Measurements from ENCODE around the gene IFT25.

The IFT25 gene

GRCh38 chr1:53930932-53931331 is 14.6 kb downstream of the IFT25 start:
- Histone ChIP-seq H3K27me3 (ENCODE audit: low read depth) (no peaks in the 10 kb centered on the region), H3K4me1 (no peaks in the 10 kb centered on the region; the same call in 1 of the 2 replicates), H3K9me3 (peaks cover 3% of the 10 kb centered on the region; the same call in 1 of the 2 replicates), H3K4me3 (no peak overlapping the region), H3K36me3 (replicated peaks) (peaks cover 8% of the 10 kb centered on the region)
- in situ Hi-C loops (cut with MboI; ENCODE audit: low sequenced_read_pairs), result no loop called here
- DNase-seq (ENCODE audit: low spot score in 2 of 2), result no peak

- peaks cover 8% of the 10 kb centered on the region for H3K36me3 ChIP-seq (replicated peaks)
- no peaks in the 10 kb centered on the region for H3K27me3 ChIP-seq (ENCODE audit: low read depth)
- H3K4me3 ChIP-seq, result no peak overlapping the region
- in situ Hi-C loops (cut with MboI; ENCODE audit: low sequenced_read_pairs), result no loop called here
- DNase-seq (ENCODE audit: low spot score in 2 of 2), result no peak
- peaks cover 3% of the 10 kb centered on the region; the same call in 1 of the 2 replicates for H3K9me3 ChIP-seq
- no peaks in the 10 kb centered on the region; the same call in 1 of the 2 replicates for H3K4me1 ChIP-seq
Measured at GRCh38 chr1:53929246-53929960, 16.1 kb downstream of the IFT25 start.

GRCh38 chr1:53927376-53927881 is 18.1 kb downstream of the IFT25 start:
- H3K27me3 ChIP-seq (ENCODE audit: low read depth), result no peaks in the 10 kb centered on the region
- H3K9me3 ChIP-seq, result peaks cover 3% of the 10 kb centered on the region; the same call in 1 of the 2 replicates
- H3K36me3 ChIP-seq (replicated peaks), result peaks cover 8% of the 10 kb centered on the region
- in situ Hi-C loops (cut with MboI; ENCODE audit: low sequenced_read_pairs), result no loop called here
- DNase-seq (ENCODE audit: low spot score in 2 of 2), result no peak
- H3K4me1 ChIP-seq, result no peaks in the 10 kb centered on the region; the same call in 1 of the 2 replicates
- H3K4me3 ChIP-seq, result no peak overlapping the region

GRCh38 chr1:53919675-53920066 is 25.8 kb downstream of the IFT25 start:
- no peak overlapping the region for H3K4me3 ChIP-seq
- no peak for DNase-seq (ENCODE audit: low spot score in 2 of 2)
- in situ Hi-C loops (cut with MboI; ENCODE audit: low sequenced_read_pairs), result no loop called here
- no peaks in the 10 kb centered on the region for H3K36me3 ChIP-seq (replicated peaks)
- no peaks in the 10 kb centered on the region for H3K27me3 ChIP-seq (ENCODE audit: low read depth)
- H3K4me1 ChIP-seq, result no peaks in the 10 kb centered on the region
- H3K9me3 ChIP-seq, result no peaks in the 10 kb centered on the region

- Histone ChIP-seq H3K4me3 (no peak overlapping the region), H3K4me1 (peaks cover 4% of the 10 kb centered on the region; the same call in 1 of the 2 replicates), H3K36me3 (replicated peaks) (no peaks in the 10 kb centered on the region), H3K27me3 (ENCODE audit: low read depth) (no peaks in the 10 kb centered on the region), H3K9me3 (no peaks in the 10 kb centered on the region)
- in situ Hi-C loops (cut with MboI; ENCODE audit: low sequenced_read_pairs), result no loop called here
- no peak for DNase-seq (ENCODE audit: low spot score in 2 of 2)
Measured at GRCh38 chr1:53918343-53918742, 27.2 kb downstream of the IFT25 start.

- Histone ChIP-seq H3K4me1 (peaks cover 4% of the 10 kb centered on the region; the same call in 1 of the 2 replicates), H3K36me3 (replicated peaks) (no peaks in the 10 kb centered on the region), H3K27me3 (ENCODE audit: low read depth) (no peaks in the 10 kb centered on the region), H3K4me3 (no peak overlapping the region), H3K9me3 (no peaks in the 10 kb centered on the region)
- in situ Hi-C loops (cut with MboI; ENCODE audit: low sequenced_read_pairs), result no loop called here
- DNase-seq (ENCODE audit: low spot score in 2 of 2), result no peak
Measured at GRCh38 chr1:53913352-53914033, 32.0 kb downstream of the IFT25 start.

GRCh38 chr1:53911442-53911841 is 34.1 kb downstream of the IFT25 start:
- in situ Hi-C loops (cut with MboI; ENCODE audit: low sequenced_read_pairs), result no loop called here
- H3K27me3 ChIP-seq (ENCODE audit: low read depth), result no peaks in the 10 kb centered on the region
- DNase-seq (ENCODE audit: low spot score in 2 of 2), result no peak
- H3K9me3 ChIP-seq, result no peaks in the 10 kb centered on the region
- peaks cover 4% of the 10 kb centered on the region; the same call in 1 of the 2 replicates for H3K4me1 ChIP-seq
- H3K4me3 ChIP-seq, result no peak overlapping the region
- H3K36me3 ChIP-seq (replicated peaks), result no peaks in the 10 kb centered on the region

- DNase-seq (ENCODE audit: low spot score in 2 of 2), result no peak
- H3K4me3 ChIP-seq, result no peak overlapping the region
- H3K27me3 ChIP-seq (ENCODE audit: low read depth), result no peaks in the 10 kb centered on the region
- no peaks in the 10 kb centered on the region for H3K36me3 ChIP-seq (replicated peaks)
- H3K9me3 ChIP-seq, result no peaks in the 10 kb centered on the region
- in situ Hi-C loops (cut with MboI; ENCODE audit: low sequenced_read_pairs), result no loop called here
- H3K4me1 ChIP-seq, result peaks cover 4% of the 10 kb centered on the region; the same call in 1 of the 2 replicates
Measured at GRCh38 chr1:53909946-53910345, 35.6 kb downstream of the IFT25 start.

GRCh38 chr1:53906121-53906520 is 39.4 kb downstream of the IFT25 start:
- Histone ChIP-seq H3K36me3 (replicated peaks) (no peaks in the 10 kb centered on the region), H3K4me1 (no peaks in the 10 kb centered on the region; the same call in 1 of the 2 replicates), H3K4me3 (no peak overlapping the region), H3K27me3 (ENCODE audit: low read depth) (no peaks in the 10 kb centered on the region), H3K9me3 (no peaks in the 10 kb centered on the region)
- in situ Hi-C loops (cut with MboI; ENCODE audit: low sequenced_read_pairs), result no loop called here
- no peak for DNase-seq (ENCODE audit: low spot score in 2 of 2)

GRCh38 chr1:53905509-53905908 is 40.0 kb downstream of the IFT25 start:
- Histone ChIP-seq H3K4me3 (no peak overlapping the region), H3K36me3 (replicated peaks) (no peaks in the 10 kb centered on the region), H3K27me3 (ENCODE audit: low read depth) (no peaks in the 10 kb centered on the region), H3K9me3 (no peaks in the 10 kb centered on the region), H3K4me1 (no peaks in the 10 kb centered on the region; the same call in 1 of the 2 replicates)
- no peak for DNase-seq (ENCODE audit: low spot score in 2 of 2)
- in situ Hi-C loops (cut with MboI; ENCODE audit: low sequenced_read_pairs), result no loop called here

GRCh38 chr1:53902235-53903138 is 43.0 kb downstream of the IFT25 start:
- no peak overlapping the region for H3K4me3 ChIP-seq
- no peaks in the 10 kb centered on the region for H3K9me3 ChIP-seq
- no peaks in the 10 kb centered on the region for H3K36me3 ChIP-seq (replicated peaks)
- no peaks in the 10 kb centered on the region; the same call in 1 of the 2 replicates for H3K4me1 ChIP-seq
- in situ Hi-C loops (cut with MboI; ENCODE audit: low sequenced_read_pairs), result no loop called here
- H3K27me3 ChIP-seq (ENCODE audit: low read depth), result no peaks in the 10 kb centered on the region
- DNase-seq (ENCODE audit: low spot score in 2 of 2), result no peak

GRCh38 chr1:53899708-53900107 is 45.8 kb downstream of the IFT25 start:
- no peak for DNase-seq (ENCODE audit: low spot score in 2 of 2)
- H3K4me3 ChIP-seq, result no peak overlapping the region
- no peaks in the 10 kb centered on the region for H3K9me3 ChIP-seq
- H3K36me3 ChIP-seq (replicated peaks), result no peaks in the 10 kb centered on the region
- H3K4me1 ChIP-seq, result no peaks in the 10 kb centered on the region; the same call in 1 of the 2 replicates
- in situ Hi-C loops (cut with MboI; ENCODE audit: low sequenced_read_pairs), result no loop called here
- no peaks in the 10 kb centered on the region for H3K27me3 ChIP-seq (ENCODE audit: low read depth)

GRCh38 chr1:53899206-53899628 is 46.3 kb downstream of the IFT25 start:
- in situ Hi-C loops (cut with MboI; ENCODE audit: low sequenced_read_pairs), result no loop called here
- no peaks in the 10 kb centered on the region for H3K27me3 ChIP-seq (ENCODE audit: low read depth)
- DNase-seq (ENCODE audit: low spot score in 2 of 2), result no peak
- no peaks in the 10 kb centered on the region for H3K36me3 ChIP-seq (replicated peaks)
- H3K9me3 ChIP-seq, result no peaks in the 10 kb centered on the region
- no peak overlapping the region for H3K4me3 ChIP-seq
- H3K4me1 ChIP-seq, result no peaks in the 10 kb centered on the region; the same call in 1 of the 2 replicates
